Right atrium auricular region (tissue), 2 donors: ENCODE data around the gene KIF13A. TPM values are rescaled to one million over a fixed set of nuclear protein-coding genes. Genes with fewer than 3 reads are reported as not detected.
"Not testable (repeated sequence)": the region's sequence is repeated elsewhere in the genome, so short reads cannot be mapped to it uniquely, and the experiment has no call there.

Source experiments
- DNase-seq: peaks from one replicate; pipeline ENCODE4 v3.0.0-alpha.2; 2019; ENCODE audit warnings: low spot score
- H3K27ac ChIP-seq, 2 donors: fragments of 200-600 bp; sonication (generic); 1 replicate in 1 of 2; 2 replicates in 1 of 2; pipeline ENCODE4 v1.5.1; 2016 to 2019
- H3K27me3 ChIP-seq, 2 donors: fragments of 200-600 bp; sonication (generic); one replicate each; pipeline versions ENCODE4 v1.5.1 to v1.6.0; 2017 to 2019
- H3K36me3 ChIP-seq: fragments of 200-600 bp; sonication (generic); one replicate; pipeline ENCODE4 v1.5.1; 2016
- H3K4me1 ChIP-seq, 2 donors: fragments of 200-600 bp; sonication (generic); one replicate each; pipeline versions ENCODE4 v1.5.1 to v1.6.0; 2017 to 2019
- H3K4me3 ChIP-seq, 2 donors: fragments of 200-600 bp; sonication (generic); 1 replicate in 1 of 2; 2 replicates in 1 of 2; pipeline ENCODE4 v1.5.1; 2017 to 2019; ENCODE audit warnings: mild to moderate bottlenecking in 1 of 2, moderate library complexity in 1 of 2
- H3K9me3 ChIP-seq, 2 donors: fragments of 200-600 bp; sonication (generic); one replicate each; pipeline ENCODE4 v1.5.1; 2019
- CTCF ChIP-seq, 2 donors: fragments of 200-600 bp; sonication (generic); IDR thresholded peaks; one replicate each; pipeline ENCODE4 v1.5.1; 2019; ENCODE audit warnings: antibody characterized with exemption in 2 of 2
- total RNA-seq, 2 donors: library from RNA; depleted of rRNA; stranded (reverse); fragments of >200 nt; gene quantifications; one replicate each; pipeline ENCODE4 v1.1.0, GENCODE V29; 2016

Gene KIF13A
- total RNA-seq, 2 donors from 2014 or later: 56.6 to 68.3 TPM

- Histone ChIP-seq H3K4me3 (no peak overlapping the region), H3K27me3 (no peaks in the 10 kb centered on the region), H3K36me3 (peaks cover 32% of the 10 kb centered on the region), H3K27ac (no peak overlapping the region), H3K4me1 (no peaks in the 10 kb centered on the region), H3K9me3 (no peaks in the 10 kb centered on the region)
- no peak for TF ChIP-seq CTCF (IDR thresholded peaks at IDR 0.05)
- DNase-seq: no peak
Observed at GRCh38 chr6:17808609-17809008, 178.8 kb downstream of the KIF13A start.

GRCh38 chr6:17807431-17807830, 180.0 kb downstream of the KIF13A start:
- not testable (repeated sequence) for H3K4me1 ChIP-seq, DNase-seq, H3K9me3 ChIP-seq, H3K4me3 ChIP-seq, H3K27me3 ChIP-seq, H3K27ac ChIP-seq
- peaks cover 34% of the 10 kb centered on the region for H3K36me3 ChIP-seq

DNA sequence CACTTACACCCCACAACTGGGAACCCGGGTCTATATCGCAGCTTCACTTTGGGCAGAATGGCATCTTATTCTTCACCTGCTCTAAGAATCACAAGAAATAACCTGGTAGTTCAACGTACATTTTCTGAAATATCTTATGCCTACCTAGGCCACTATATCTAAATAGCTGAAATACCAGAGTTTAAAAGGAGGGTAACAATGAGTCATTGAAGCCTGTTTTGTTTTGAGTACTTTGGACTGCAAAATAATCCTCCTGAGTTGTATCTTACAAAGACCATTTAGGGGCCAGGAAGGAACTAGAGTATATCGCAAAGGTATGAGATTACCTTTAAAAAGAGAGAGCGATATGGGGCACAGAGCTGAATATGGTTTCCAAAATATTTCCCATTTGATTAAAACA, 184.0 kb downstream of the KIF13A start:
- Histone ChIP-seq H3K9me3 (no peaks in the 10 kb centered on the region), H3K36me3 (peaks cover 63% of the 10 kb centered on the region)

GRCh38 chr6:17798477-17799154, 188.8 kb downstream of the KIF13A start:
- Histone ChIP-seq H3K9me3 (no peaks in the 10 kb centered on the region), H3K4me1 (no peaks in the 10 kb centered on the region), H3K4me3 (no peak overlapping the region), H3K27ac (no peak overlapping the region), H3K36me3 (peaks cover 88% of the 10 kb centered on the region), H3K27me3 (no peaks in the 10 kb centered on the region)
- TF ChIP-seq CTCF (IDR thresholded peaks at IDR 0.05): no peak
- no peak for DNase-seq

More for the DNA sequence above, 184.0 kb downstream of the KIF13A start:
- no peak for TF ChIP-seq CTCF (IDR thresholded peaks at IDR 0.05)
- no peak overlapping the region for H3K27ac ChIP-seq
- no peaks in the 10 kb centered on the region for H3K27me3 ChIP-seq
- no peaks in the 10 kb centered on the region for H3K4me1 ChIP-seq
- DNase-seq: no peak
- H3K4me3 ChIP-seq: no peak overlapping the region

DNA sequence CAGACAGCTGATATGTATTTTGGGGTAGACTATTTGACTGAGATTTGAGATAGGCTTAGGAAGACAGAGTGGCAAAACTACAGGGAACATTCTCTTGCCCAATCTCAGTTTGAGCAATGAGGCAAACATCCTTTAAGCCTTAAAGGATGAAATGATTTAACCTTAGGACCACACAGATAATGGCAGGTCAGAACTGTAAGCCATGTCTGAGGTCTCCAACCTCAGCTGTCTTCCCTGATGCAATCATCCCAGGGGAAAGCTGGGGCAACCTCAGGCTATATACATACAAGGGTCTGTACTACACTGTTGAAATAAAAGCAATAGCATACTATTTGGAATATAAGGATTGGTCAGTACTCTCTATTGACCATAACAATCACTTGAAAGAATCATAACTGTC, 196.9 kb downstream of the KIF13A start:
- Histone ChIP-seq H3K36me3 (peaks cover 87% of the 10 kb centered on the region), H3K4me3 (no peak overlapping the region), H3K27me3 (no peaks in the 10 kb centered on the region), H3K4me1 (no peaks in the 10 kb centered on the region), H3K9me3 (no peaks in the 10 kb centered on the region), H3K27ac (no peak overlapping the region)
- no peak for TF ChIP-seq CTCF (IDR thresholded peaks at IDR 0.05)
- no peak for DNase-seq

GRCh38 chr6:17785094-17785787, 202.2 kb downstream of the KIF13A start:
- no peaks in the 10 kb centered on the region for H3K4me1 ChIP-seq
- peaks cover 88% of the 10 kb centered on the region for H3K36me3 ChIP-seq
- no peaks in the 10 kb centered on the region for H3K9me3 ChIP-seq
- no peak overlapping the region for H3K27ac ChIP-seq
- H3K27me3 ChIP-seq: no peaks in the 10 kb centered on the region
- no peak for TF ChIP-seq CTCF (IDR thresholded peaks at IDR 0.05)
- no peak for DNase-seq
- H3K4me3 ChIP-seq: no peak overlapping the region
